ENCODE results near the gene TUT4.

Gene TUT4

DNA sequence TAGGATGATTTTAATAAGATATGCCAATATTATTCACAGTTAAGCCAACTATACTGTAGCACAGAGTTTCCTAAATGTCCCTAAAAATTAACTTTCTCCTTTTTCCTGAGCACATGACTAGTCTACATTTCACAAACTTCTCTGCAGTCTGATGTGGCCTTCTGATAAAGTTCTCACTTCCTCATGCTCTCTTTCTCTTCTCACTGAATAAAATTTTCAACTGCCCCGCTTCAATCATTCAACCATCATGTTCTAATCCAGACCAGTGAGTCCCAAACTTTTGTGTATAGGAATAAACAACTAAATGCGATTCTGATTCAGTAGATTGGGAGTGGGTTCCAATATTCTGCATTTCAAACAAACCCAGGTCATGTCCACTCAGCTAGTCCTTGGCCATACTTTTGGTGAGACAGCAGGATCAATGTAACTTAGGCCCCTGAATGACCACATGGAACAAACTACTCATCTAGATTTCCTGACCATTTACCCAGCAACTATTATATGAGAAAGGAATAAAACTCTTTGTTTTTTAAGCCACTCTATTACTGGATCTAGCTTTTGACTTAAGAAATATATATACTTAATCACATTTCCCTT, 20.1 kb downstream of the TUT4 start:
- no peak for DNase-seq (ENCODE audit: low read depth)

DNA sequence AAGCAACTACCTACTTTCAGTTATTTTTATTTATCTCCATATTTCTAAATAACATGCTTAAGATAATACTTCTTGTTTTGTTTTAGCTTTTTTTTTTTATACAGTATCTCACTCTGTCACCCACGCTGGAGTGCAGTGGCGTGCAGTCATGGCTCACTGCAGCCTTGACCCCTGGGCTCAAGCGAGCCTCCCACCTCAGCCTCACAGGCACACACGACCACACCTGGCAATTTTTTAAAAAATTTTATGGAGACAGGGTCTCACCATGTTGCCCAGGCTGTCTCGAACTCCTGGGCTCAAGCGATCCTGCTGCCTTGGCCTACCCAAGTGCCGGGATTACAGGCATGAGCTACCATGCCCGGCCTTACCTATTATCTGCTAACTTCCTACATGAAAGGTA, 20.6 kb downstream of the TUT4 start:
- DNase-seq (ENCODE audit: low read depth), result no peak

DNA sequence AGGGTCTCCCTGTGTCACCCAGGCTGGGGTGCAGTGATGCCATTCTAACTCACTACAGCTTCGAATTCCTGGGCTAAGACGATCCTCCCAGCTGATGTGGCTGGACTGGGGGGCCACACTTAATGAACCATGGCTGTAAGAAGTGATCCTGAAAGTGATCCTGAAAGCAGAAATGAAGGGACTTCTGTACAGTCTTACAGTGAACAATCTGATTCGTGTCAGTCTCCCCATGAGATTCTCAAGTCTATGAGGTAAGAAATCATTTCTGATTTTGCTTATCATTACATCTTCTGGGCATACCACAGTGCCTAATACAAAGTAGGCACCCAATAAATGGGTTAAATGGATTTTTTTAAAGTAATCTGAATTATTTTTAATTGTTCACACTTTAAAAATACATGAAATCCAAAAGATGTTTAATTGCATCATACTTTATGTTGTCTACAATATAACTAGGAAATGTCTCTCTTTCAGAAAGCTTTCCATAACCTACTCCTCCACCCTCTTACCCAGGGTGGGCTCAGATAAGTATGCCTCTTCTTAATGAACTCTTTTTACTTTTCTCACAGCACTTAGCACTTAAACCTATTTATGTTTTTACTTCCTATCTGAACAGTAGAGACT, 21.5 kb downstream of the TUT4 start:
- no peak for DNase-seq (ENCODE audit: low read depth)

DNA sequence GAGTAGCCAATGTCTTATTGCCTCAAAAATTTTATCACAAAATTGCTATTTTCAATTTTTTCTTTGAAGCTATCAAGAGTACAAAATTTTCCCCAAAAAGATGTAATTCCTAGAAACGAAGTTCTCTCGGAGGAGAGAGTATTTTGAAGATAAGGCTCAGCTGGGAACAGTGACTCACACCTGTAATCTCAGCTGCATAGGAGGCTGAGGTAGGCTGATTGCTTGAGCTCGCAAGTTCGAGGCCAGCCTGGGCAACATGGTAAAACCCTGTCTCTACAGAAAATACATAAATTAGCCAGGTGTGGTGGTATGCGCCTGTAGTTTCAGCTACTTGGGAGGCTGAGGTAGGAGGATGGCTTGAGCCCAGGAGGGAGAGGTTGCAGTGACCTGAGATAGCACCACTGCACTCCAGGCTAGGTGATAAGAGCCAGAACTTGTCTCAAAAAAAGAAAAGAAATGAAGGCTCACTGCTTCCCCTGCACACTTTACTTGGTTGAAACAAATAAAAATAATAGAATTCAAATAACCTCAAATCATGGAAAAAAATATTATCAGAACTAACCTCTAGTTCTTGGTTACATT, 22.2 kb downstream of the TUT4 start:
- DNase-seq (ENCODE audit: low read depth), result no peak

DNA sequence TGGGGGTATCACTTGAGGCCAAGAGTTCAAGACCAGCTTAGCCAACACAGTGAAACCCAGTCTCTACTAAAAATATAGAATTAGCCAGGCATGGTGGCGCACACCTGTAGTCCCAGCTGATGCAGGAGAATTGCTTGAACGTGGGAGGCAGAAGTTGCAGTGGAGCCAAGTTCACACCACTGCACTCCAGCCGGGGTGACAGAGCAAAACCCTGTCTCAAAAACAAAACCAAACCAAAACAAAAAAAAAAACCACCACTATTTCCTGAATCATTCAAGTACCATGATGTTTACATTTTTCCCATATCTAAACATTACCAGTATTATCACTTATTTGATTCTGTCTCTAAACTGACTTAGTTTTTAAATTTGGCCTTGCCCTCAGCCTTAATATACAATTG, 29.5 kb downstream of the TUT4 start:
- DNase-seq (ENCODE audit: low read depth), result no peak

DNA sequence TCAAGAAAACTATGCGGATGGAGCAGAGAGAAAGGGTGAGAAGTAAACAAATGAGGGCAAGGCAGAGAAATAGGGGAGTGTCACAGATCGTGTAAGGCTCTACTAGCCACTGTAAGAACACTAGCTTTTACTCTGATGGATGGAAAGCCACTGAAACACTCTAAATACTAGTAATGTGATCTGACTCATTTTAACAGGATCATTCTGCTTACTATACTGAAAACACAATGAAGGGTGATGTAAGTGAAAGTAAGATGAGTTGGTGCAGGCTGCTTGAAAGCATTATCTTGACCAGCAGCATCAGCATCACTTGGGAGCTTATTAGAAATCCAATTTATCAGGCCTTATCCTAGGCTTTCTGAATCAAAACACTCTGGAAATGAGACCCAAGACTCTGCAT, 32.7 kb downstream of the TUT4 start:
- no peak for DNase-seq (ENCODE audit: low read depth)

DNA sequence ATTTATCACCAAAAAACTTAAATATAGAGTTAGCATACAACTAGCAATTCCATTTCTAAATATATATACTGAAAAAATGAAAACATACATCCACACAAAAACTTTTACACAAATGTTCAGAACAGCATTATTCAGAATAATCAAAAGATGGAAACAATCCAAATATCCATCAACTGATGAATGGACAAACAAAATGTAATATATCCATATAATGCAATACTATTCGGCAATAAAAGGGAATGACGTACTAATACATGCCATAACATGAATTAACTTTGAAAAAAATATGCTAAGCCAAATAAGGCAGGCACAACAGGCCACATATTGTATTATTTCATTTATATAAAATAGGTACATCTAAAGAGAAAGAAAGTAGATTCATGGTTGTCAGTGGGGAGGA, 33.9 kb downstream of the TUT4 start:
- no peak for DNase-seq (ENCODE audit: low read depth)

DNA sequence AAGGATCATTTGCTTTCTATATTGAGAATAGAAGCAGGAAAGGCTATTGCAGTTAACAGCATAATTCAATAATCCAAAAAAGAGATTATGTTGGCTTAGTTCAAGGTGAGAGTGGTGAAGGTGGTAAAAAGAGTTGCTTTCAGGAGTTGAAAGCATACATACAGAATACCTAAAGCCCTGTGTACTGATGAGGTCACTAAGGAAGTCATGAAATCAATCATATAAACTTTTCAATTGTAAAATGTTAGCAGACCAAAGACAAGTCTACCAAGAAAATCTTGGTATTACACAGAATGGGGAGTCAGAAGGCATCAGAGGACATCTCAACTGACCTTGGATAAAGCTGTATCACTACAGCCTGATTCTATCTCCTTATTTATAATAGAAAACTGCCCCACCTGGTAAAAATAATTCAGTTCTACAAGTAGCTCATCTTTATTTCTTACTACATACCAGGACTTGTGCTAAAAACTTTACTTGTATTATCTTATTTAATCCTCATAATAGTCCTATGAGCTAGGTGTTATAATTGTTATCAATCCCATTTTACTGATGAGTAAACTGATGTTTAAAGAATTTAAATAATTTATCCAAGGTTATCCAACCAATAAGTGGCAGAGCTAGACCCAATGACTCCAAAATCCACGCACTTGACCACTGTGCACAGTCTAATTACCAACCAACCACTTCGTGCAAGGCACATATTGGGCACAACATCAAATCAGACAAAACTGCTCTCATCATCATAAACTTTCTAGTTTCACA, 40.9 kb downstream of the TUT4 start:
- no peak for DNase-seq (ENCODE audit: low read depth)

DNA sequence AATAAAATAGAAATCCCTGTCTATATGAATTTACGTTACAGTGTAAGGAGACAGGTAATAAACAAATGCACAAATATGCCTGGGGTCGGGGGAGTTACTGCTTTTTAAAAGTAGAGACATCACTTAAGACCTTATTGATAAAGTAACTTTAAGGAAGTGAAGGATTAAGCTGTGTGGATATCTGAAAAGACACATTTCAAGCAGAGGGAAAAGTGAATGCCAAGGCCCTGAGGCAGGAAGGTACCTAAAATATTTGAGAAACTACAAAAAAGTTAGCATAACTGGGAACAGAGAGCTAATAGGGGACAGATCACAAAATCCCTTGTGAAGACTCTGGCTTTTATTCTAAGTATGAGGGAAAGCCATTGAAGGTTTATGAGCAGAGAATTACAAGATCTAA, 41.5 kb downstream of the TUT4 start:
- DNase-seq (ENCODE audit: low read depth), result no peak

DNA sequence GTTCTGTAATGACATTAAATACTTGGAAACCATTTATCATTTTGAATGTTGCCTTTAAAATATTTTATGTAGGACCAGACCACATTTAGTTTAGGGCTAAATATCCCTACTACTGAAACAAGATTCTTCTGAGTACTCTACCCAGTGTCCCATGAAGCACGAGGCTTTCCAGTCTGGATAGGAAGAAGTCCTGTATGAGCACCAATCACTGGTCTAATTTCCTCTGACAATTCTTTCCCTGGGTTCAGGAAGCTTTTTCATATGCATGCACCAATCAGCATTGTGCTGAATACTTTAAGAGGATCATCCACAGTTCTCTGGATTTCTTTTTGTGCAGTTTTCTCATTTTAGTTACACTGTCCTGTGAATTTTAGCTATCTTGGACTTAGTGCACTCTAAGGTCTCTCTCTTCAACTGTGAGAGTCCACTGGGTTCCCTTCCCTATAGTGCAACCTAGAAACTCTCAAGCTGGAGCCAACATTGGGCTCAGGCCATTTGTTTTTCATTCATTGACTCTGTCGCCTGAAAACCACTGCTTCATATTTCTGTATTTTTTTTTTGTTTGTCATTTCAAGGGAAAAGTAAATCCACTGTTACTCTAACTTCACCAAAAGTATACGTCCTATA, 45.9 kb downstream of the TUT4 start:
- DNase-seq (ENCODE audit: low read depth), result no peak

DNA sequence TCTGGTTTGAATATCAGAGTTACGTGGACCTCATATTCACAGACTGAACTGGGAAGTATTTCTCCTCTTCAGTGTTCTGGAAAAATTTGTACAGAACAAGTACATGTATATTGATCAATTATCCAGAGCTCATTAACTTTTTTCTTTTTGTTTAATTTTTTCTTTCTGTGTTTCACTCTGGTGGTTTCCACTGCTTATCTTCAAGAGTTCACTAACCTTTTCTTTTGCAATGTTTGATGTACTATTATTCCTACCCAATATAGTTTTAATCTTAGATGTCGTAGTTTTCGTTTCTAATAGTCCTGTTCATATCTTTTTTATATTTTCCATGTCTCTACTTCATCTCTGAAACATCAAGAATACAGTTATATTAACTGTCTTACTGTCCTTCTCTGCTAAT, 46.5 kb downstream of the TUT4 start:
- DNase-seq (ENCODE audit: low read depth), result no peak

DNA sequence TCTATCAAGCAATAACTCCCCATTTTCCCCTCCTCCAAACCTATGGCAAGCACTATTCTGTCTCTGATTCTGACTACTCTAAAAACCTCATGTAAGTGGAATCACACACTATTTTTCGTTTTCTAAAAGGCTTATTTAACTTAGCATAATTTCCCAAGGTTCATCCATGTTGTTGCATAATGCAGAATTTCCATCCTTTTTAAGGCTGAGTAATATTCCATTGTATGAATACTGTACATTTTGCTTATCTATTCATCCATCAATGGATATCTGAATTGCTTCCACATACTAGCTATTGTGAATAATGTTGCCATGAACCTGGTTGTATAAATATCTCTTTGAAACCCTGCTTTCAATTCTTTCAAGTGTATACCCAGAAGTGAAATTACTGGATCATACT, 48.2 kb downstream of the TUT4 start:
- DNase-seq (ENCODE audit: low read depth), result no peak

DNA sequence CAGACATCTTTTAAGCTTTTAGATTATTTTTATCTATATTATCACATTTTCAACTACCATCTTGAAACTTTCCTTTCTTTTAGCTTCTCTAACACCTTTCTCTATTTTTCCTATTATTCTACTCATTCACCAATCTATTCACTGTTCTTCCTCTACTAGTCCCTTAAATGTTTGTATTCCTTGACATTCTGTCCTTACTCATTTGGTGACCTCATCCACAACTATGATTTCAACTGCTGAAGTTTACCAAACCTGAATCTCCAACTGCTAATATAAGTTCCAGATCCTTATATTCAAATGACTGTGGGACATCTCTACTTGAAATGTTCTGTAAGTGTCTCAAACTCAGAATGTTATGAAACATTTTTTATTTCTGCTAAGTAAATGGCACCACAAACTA, 49.2 kb downstream of the TUT4 start:
- no peak for DNase-seq (ENCODE audit: low read depth)

DNA sequence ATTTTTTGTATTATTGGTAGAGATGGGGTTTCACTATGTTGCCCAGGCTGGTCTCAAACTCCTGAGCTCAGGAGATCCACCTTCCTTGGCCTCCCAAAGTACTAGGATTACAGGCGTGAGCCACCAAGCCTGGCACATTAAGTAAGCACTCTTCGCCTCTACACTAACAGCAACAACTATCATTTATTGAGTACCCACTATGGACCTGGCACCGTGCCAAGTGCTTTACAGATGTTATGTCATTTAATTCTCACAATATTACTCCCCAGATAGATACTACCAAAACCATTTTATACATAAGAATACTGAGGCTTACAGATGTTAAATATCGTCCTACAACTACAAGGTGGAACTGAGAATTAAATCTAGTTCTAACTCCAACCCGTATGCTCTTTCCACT, 50.1 kb downstream of the TUT4 start:
- no peak for DNase-seq (ENCODE audit: low read depth)

DNA sequence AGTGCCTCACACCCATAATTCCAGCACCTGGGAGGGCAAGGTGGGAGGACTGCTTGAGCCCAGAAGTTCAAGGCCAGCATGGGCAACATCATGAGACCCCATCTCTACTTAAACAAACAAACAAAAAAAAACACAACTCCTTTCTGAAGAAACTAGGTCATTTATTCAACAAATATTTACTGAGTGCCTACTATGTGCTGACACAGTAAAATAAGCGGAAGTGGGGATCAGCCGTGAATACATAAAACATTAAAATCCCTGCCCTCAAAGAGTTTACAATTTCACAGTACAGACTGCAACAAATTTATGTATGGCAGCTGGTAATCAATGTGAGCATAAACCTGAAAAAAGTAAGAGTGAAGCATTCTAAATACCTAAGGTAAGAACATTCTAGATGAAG, 65.3 kb downstream of the TUT4 start:
- DNase-seq (ENCODE audit: low read depth), result no peak

DNA sequence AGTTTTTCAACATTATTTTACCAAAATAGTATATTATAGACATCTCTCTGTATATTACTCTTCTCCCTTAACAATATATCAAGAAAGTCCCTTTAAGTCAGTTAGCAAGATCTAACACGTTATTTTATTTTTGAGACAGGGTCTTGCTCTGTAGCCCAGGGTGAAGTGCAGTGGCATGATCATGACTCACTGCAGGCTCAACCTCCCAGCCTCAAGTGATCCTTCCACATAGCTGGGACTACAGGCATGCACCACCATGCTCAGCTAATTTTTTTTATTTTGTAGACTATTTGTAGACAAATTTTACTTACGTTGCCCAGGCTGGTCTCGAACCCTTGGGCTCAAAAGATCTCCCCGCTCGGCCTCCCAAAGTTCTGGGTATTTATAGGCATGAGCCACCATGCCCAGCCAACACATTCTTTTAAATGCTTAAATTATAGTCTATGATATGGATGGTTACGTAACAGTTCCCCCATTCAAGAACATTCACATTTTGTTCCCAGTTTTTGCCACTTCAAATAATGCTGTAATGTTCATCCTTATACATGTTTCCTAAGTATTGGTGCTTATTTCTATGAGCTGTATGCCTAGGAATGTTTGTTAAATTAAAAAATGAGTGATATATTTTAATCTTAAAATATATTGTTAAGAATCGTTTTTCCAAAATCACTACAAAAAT, 70.4 kb downstream of the TUT4 start:
- DNase-seq (ENCODE audit: low read depth), result no peak

DNA sequence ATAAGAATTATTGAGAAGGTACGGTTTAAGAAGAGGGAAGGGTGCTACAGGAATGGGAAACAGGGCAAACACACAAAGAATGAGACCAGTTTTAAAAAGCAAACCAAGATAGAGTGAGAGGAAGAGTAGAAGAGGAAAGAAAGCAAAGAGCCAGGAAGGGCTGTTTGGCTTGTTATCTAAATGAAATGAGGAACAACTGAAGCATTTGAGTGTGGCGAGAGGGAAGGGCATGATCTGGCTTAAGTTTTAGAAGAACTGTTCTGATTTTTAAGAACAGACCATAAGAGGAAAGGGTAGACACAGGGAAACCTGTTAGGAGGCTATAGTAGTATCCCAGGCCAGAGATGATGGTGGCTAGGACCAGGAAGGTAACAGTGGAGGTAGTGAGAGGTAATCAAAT, 73.8 kb downstream of the TUT4 start:
- no peak for DNase-seq (ENCODE audit: low read depth)

DNA sequence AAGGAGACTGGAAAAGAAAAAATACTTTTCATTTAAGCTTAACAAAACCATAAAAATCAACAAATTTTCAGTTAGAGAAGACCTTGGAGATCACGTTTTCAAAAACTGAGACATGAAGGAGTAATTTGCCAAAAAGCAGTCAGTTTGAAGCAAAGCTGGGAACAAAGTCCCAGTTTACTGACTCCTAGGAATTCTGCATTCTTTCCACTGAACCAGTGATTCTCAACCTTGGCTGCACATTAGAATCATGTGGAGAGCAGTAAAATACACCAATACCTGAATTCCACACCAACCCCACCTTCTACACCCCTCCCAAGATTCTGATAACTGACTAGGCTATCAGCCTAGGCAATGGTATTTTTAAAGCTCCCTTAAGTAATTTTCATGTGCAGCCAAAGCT, 75.0 kb downstream of the TUT4 start:
- no peak for DNase-seq (ENCODE audit: low read depth)

DNA sequence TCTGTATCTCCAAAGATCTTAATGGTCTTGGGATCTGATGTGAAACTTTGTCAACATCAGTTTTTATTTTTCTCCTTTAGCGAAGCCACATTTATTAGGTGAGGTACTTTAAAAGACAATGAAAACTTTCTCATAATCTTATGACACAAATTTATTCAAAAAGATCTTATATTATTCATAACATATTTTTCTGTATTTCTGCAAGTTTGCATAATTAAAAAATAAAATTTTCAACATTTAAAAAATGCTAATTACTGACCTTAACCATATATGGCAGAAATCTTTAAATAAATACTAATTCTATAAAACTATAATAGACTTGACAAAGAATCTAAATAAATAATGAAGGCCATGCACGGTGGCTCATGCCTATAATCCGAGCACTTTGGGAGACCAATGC, 75.9 kb downstream of the TUT4 start:
- DNase-seq (ENCODE audit: low read depth), result no peak

DNA sequence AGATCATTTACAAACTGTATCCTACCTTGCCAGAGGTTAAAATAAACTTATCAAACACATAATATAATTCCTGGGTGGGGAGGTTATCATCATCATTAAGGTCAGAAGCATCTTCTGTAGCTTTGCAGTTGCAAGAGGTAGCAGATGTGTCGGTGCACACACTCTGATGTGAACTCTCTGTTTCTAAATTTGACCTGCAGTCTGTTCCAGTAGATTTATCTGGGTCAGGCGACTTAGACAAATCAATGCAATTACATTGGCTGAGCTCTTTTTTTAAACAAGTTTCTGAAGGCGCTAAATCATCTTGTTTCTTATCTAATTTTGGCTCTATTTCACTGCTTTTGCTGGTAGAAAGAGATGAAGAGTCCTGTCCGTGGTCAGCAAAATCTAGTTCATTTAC, 78.1 kb downstream of the TUT4 start:
- no peak for DNase-seq (ENCODE audit: low read depth)

DNA sequence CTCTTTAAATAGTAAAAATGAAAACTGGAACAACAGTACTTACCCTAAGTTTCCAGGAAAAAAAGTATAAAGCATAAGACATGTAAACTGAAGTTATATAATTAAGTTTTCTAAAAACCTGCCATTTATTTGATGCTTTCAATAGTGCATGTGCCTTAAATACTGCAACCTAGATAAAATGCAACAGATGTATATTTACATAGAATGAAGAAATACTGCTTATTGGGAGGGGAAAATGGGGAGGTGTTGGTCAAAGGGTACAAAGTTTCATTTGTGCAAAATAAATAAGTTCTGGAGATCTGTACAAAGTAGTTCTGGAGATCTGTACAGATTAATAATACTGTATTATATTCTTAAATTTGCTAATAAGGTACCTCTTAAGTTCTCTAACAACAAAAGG, 79.9 kb downstream of the TUT4 start:
- DNase-seq (ENCODE audit: low read depth), result no peak

DNA sequence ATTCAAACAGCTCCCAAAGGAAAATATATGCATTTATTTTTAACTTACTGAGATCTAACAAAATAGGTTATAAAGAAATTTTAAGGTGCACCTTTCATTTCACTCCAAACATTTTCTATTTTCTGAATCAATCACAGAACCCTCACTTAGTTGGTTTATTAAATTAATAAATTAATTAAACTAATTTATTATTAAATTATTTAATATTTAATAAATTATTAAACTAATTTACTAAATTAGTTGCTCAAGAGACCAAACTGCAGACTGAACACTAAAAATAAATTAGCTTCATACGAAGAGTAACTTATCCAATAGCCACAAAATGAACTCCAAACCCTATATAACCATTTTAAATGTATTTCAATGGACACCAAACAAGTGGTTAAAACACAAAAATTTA, 80.5 kb downstream of the TUT4 start:
- DNase-seq (ENCODE audit: low read depth), result no peak

Measured in stimulated activated CD8-positive, alpha-beta memory T cell treated with anti-CD3 and anti-CD28 coated beads, Interleukin-4, amount 100 ng/mL, for 24 hours (primary cell).